ENCODE data around the gene KCNAB1. TPM values are rescaled to one million over a fixed set of nuclear protein-coding genes. Genes with fewer than 3 reads are reported as not detected.

KCNAB1 gene
- total RNA-seq, 4 donors from 2014 or later = 0.20 to 3.0 (median 1.6) TPM

- Histone ChIP-seq H3K4me1 (peaks cover 0 to 16% (median 3%) of the 10 kb centered on the region in 4 donors), H3K4me3 (no peak overlapping the region), H3K9me3 (no peaks in the 10 kb centered on the region), H3K36me3 (no peaks in the 10 kb centered on the region), H3K27ac (peak overlapping the region; percentile 1 to 70 (median 38)), H3K27me3 (no peaks in the 10 kb centered on the region)
- intact Hi-C loops (cut with DNase I; ENCODE audit: low total_unique reads) (loop anchor here (1.0 to 10.0 kb wide), 2 partner anchors 359 to 524 kb away; partner anchors contain the start of gene TIPARP), in situ Hi-C loops (cut with MboI; ENCODE audit: low pct_ligation_motif_present in 1 of 4, low pct_unique_long_range_greater_than_20kb in 1 of 4, low sequenced_read_pairs in 3 of 4) (loop anchor here (10.0 to 25.0 kb wide), 8 partner anchors 234 to 937 kb away; partner anchors contain the start of gene TIPARP (in 1 of the 4))
- TF ChIP-seq CTCF (IDR thresholded peaks at IDR 0.05) = peak; percentile 83 to 89 (median 86)
- no peak for TF ChIP-seq POLR2AphosphoS5 (IDR thresholded peaks at IDR 0.05)
- DNase-seq = peak; percentile 52
- 15 to 28% methylated on average over 8 of the region's 8 CpGs for WGBS, 2 donors (ENCODE audit: low coverage in 1 of 2)
These were observed 30.2 kb downstream of the KCNAB1 start for GRCh38 chr3:156150434-156151066.

GRCh38 chr3:156151824-156152428, 31.5 kb downstream of the KCNAB1 start:
- TF ChIP-seq EP300 (IDR thresholded peaks at IDR 0.05; ENCODE audit: low read depth) = no peak
- TF ChIP-seq CTCF (IDR thresholded peaks at IDR 0.05) = peak; percentile 67 to 77 (median 73)
- peak; percentile 73 for DNase-seq
- Histone ChIP-seq H3K36me3 (no peaks in the 10 kb centered on the region), H3K4me3 (no peak overlapping the region), H3K27me3 (no peaks in the 10 kb centered on the region), H3K27ac (peak overlapping the region in 1 of 4 donors; percentile 14), H3K4me1 (peaks cover 0 to 11% (median 3%) of the 10 kb centered on the region in 4 donors), H3K9me3 (no peaks in the 10 kb centered on the region)
- WGBS, 2 donors (ENCODE audit: low coverage in 1 of 2) = 32 to 33% methylated on average over 3 to 10 of the region's 10 CpGs
- intact Hi-C loops (cut with DNase I; ENCODE audit: low total_unique reads) = loop anchor here (1.0 to 10.0 kb wide), 2 partner anchors 357 to 523 kb away; partner anchors contain the start of gene TIPARP
- in situ Hi-C loops (cut with MboI; ENCODE audit: low pct_ligation_motif_present in 1 of 4, low pct_unique_long_range_greater_than_20kb in 1 of 4, low sequenced_read_pairs in 3 of 4) = loop anchor here (10.0 to 25.0 kb wide), 8 partner anchors 233 to 935 kb away; partner anchors contain the start of gene TIPARP (in 1 of the 4)

GRCh38 chr3:156158656-156159295, 38.4 kb downstream of the KCNAB1 start:
- intact Hi-C loops (cut with DNase I; ENCODE audit: low total_unique reads) (loop anchor here (10.0 kb wide), 1 partner anchor 516 kb away; the partner anchor contains the start of gene TIPARP), in situ Hi-C loops (cut with MboI; ENCODE audit: low pct_ligation_motif_present in 1 of 4, low pct_unique_long_range_greater_than_20kb in 1 of 4, low sequenced_read_pairs in 3 of 4) (loop anchor here (10.0 to 25.0 kb wide), 8 partner anchors 226 to 929 kb away; partner anchors contain the start of gene TIPARP (in 1 of the 4))
- no peak for DNase-seq
- Histone ChIP-seq H3K27ac (no peak overlapping the region), H3K4me3 (no peak overlapping the region), H3K36me3 (no peaks in the 10 kb centered on the region), H3K4me1 (peaks cover 0 to 4% (median 0%) of the 10 kb centered on the region in 4 donors), H3K27me3 (no peaks in the 10 kb centered on the region), H3K9me3 (no peaks in the 10 kb centered on the region)
- WGBS, 2 donors (ENCODE audit: low coverage in 1 of 2) = 60 to 72% methylated on average over 1 to 3 of the region's 3 CpGs
- no peak for TF ChIP-seq POLR2AphosphoS5 (IDR thresholded peaks at IDR 0.05)
- no peak for TF ChIP-seq POLR2A (IDR thresholded peaks at IDR 0.05)
- TF ChIP-seq CTCF (IDR thresholded peaks at IDR 0.05) = no peak
- no peak for TF ChIP-seq EP300 (IDR thresholded peaks at IDR 0.05; ENCODE audit: low read depth)

GRCh38 chr3:156160647-156161046, 40.3 kb downstream of the KCNAB1 start:
- 22 to 37% methylated on average over 3 of the region's 3 CpGs for WGBS, 2 donors (ENCODE audit: low coverage in 1 of 2)
- no peak overlapping the region for H3K4me3 ChIP-seq
- H3K36me3 ChIP-seq = no peaks in the 10 kb centered on the region
- H3K4me1 ChIP-seq = peaks cover 0 to 4% (median 0%) of the 10 kb centered on the region in 4 donors
- no peak for TF ChIP-seq POLR2A (IDR thresholded peaks at IDR 0.05)
- no peak for TF ChIP-seq CTCF (IDR thresholded peaks at IDR 0.05)
- no peak for TF ChIP-seq EP300 (IDR thresholded peaks at IDR 0.05; ENCODE audit: low read depth)
- no peak for TF ChIP-seq POLR2AphosphoS5 (IDR thresholded peaks at IDR 0.05)
- no peak overlapping the region for H3K27ac ChIP-seq
- no peaks in the 10 kb centered on the region for H3K9me3 ChIP-seq
- in situ Hi-C loops (cut with MboI; ENCODE audit: low pct_ligation_motif_present in 1 of 4, low pct_unique_long_range_greater_than_20kb in 1 of 4, low sequenced_read_pairs in 3 of 4) = loop anchor here in 3 of 4 donors (25.0 kb wide), 5 partner anchors 227 to 927 kb away; partner anchors contain the start of gene TIPARP (in 1 of the 3)
- DNase-seq = no peak
- no peaks in the 10 kb centered on the region for H3K27me3 ChIP-seq
- intact Hi-C loops (cut with DNase I; ENCODE audit: low total_unique reads) = no loop called here

Measured in transverse colon (tissue), 4 donors.